Measurements from ENCODE around the gene HNRNPLL.

Gene HNRNPLL

DNA sequence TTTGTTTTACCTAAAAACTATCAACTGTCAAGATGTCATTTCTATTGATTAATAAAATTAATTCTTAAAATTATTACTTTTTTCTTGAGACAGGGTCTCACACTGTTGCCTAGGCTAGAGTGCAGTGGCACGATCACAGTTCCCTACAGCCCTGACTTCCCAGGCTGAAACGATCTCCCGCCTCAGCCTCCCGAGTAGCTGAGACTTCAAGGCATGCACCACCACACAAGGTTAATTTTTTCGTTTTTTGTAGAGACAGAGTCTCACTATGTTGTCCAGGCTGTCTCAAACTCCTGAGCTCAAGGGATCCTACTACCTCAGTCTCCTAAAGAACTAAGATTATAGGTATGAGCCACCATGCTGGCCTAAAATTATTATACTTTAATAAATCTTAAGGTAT, 18.7 kb downstream of the HNRNPLL start:
- in situ Hi-C loops (cut with MboI; ENCODE audit: low sequenced_read_pairs, unreplicated experiment), result loop anchor here (10.0 kb wide), 1 partner anchor 161 kb away; no protein-coding TSS in a partner anchor
- DNase-seq (ENCODE audit: low spot score), result no peak

DNA sequence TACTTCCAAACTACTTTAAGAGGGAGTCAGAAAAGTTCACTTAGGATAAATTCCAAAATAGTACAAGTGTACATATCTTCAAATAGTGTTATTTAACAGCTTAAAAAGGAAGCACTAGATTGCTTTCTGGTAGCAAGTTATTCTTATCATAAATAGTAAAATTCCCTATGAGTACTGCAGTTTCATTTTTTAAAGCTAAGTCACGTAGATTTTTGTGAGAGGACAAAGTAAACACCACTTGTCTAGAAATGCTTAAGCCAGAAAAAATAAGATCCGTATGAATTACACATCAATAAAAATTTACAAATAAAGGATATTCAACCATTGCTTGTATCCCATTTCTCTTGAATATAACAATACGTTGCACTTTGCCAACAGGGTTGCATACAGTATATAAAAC, 19.2 kb downstream of the HNRNPLL start:
- in situ Hi-C loops (cut with MboI; ENCODE audit: low sequenced_read_pairs, unreplicated experiment), result loop anchor here (10.0 kb wide), 1 partner anchor 161 kb away; no protein-coding TSS in a partner anchor
- DNase-seq (ENCODE audit: low spot score), result no peak
- TF ChIP-seq, protein P1, sequence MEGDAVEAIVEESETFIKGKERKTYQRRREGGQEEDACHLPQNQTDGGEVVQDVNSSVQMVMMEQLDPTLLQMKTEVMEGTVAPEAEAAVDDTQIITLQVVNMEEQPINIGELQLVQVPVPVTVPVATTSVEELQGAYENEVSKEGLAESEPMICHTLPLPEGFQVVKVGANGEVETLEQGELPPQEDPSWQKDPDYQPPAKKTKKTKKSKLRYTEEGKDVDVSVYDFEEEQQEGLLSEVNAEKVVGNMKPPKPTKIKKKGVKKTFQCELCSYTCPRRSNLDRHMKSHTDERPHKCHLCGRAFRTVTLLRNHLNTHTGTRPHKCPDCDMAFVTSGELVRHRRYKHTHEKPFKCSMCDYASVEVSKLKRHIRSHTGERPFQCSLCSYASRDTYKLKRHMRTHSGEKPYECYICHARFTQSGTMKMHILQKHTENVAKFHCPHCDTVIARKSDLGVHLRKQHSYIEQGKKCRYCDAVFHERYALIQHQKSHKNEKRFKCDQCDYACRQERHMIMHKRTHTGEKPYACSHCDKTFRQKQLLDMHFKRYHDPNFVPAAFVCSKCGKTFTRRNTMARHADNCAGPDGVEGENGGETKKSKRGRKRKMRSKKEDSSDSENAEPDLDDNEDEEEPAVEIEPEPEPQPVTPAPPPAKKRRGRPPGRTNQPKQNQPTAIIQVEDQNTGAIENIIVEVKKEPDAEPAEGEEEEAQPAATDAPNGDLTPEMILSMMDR (IDR thresholded peaks at IDR 0.05; ENCODE audit: borderline replicate concordance, control extremely low read depth, extremely low read depth, insufficient read depth, missing control alignments), result no peak

More for the DNA sequence above, 18.7 kb downstream of the HNRNPLL start:
- TF ChIP-seq, protein P1 (IDR thresholded peaks at IDR 0.05; ENCODE audit: borderline replicate concordance, control extremely low read depth, extremely low read depth, insufficient read depth, missing control alignments), result no peak

DNA sequence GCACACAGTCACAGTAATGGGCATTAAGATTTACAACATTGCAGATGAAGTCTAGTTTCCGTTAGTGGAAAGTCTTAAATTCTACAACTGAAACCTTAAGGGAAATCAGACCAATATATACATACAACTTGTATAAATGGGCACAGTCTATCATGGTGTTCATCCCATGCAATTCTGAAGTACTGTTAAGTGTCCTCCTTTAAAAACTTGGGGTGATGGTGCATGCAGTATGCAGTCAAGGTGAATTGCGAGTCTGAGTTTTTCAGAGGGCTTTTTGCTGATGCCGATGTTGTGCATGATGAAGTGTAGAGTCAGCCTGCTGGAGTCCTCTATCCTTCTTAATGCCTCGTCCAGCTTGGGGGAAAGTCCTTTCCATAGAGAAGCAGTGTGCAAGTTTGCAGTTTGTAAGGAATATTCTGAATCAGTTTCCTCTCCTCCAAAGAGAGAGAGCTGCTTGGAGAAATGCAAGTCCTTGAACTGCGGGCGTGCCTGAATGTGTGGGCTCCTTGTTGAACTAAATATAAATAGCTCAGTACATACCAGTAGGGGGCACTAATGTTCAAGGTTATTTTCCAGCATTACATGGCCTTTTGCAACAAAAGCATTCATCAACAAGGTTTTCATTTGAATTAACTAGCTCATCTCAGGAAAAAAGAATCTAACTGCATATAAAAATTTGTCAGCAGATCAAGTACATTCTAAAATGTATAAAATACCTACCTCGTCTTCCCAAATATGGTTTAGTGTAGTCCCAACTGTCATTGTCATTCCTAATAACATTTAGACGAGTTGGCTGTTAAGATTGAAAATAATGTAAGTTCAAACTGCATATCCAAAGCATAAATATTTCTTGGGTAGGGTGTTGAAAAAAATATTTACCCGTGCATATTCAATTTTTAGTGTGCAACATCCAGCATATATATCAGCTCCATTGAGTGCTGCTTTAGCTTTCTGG, 21.3 kb downstream of the HNRNPLL start:
- peak; percentile 34 for DNase-seq (ENCODE audit: low spot score)
- in situ Hi-C loops (cut with MboI; ENCODE audit: low sequenced_read_pairs, unreplicated experiment), result loop anchor here (10.0 kb wide), 1 partner anchor 163 kb away; no protein-coding TSS in a partner anchor

DNA sequence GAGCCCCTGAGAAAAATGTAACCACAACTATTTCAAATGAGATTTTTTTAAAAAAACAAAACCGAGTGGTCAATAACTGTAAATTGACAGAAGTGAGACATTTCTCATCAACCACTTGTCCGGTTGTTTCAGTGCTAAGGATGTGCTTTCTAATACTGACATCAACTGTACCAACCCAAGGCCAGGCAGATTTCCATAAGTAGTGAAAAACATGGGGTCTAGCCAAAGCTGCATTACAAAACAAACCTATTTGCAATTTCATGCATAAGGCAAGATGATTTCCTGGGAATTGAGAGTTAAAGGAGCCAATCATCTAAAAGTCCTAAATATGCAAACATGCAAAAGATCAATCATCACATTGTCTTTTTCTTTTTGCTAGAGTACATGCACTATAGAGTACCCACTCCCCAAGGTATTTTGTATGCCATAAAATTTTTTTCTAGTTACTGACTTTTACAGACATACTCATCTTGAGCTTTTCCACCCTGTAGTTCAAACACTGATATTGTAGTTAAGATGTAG, 22.6 kb downstream of the HNRNPLL start:
- TF ChIP-seq, protein P1 (IDR thresholded peaks at IDR 0.05; ENCODE audit: borderline replicate concordance, control extremely low read depth, extremely low read depth, insufficient read depth, missing control alignments), result no peak
- in situ Hi-C loops (cut with MboI; ENCODE audit: low sequenced_read_pairs, unreplicated experiment), result loop anchor here (10.0 kb wide), 1 partner anchor 165 kb away; no protein-coding TSS in a partner anchor
- no peak for DNase-seq (ENCODE audit: low spot score)

More for the DNA sequence above, 21.3 kb downstream of the HNRNPLL start:
- TF ChIP-seq, protein P1 (IDR thresholded peaks at IDR 0.05; ENCODE audit: borderline replicate concordance, control extremely low read depth, extremely low read depth, insufficient read depth, missing control alignments), result peak; percentile 55

DNA sequence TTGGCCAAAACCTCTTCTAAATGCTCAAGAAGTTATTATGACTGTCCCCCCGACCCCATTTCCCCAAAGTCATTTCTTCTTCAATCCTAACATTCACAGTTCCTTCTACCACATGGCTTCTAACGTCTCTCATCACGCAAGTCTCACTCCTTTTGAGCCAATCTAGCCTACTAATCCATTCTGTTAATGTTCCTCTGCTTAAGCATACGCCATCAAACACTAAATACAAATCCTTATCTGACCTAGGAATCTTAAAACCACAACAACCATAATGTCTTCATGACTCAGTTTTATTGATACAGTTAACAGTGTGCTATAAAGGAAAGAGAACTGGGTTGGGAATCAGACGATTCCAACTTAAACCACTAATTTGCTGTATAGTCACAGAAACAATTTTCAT, 23.9 kb downstream of the HNRNPLL start:
- no peak for DNase-seq (ENCODE audit: low spot score)
- TF ChIP-seq, protein P1 (IDR thresholded peaks at IDR 0.05; ENCODE audit: borderline replicate concordance, control extremely low read depth, extremely low read depth, insufficient read depth, missing control alignments), result no peak
- in situ Hi-C loops (cut with MboI; ENCODE audit: low sequenced_read_pairs, unreplicated experiment), result no loop called here

DNA sequence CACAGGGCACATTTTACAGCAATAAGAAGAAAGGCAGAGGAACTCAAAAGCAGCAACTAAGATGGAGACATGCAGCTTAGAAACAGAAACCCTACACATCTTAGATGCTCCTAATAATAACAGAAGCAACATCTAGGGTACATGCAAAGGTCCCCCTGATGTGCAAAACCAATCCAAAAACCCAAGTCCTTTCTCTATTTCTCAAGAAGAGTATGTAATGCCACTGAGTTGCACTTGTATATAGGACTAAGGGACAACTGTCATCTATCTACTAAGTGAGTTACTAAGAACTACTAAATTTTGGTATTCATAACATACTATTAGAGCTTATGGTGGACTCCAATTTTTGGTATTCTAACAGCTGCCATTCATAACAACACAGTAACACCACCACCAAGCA, 28.4 kb downstream of the HNRNPLL start:
- in situ Hi-C loops (cut with MboI; ENCODE audit: low sequenced_read_pairs, unreplicated experiment), result no loop called here
- TF ChIP-seq, protein P1 (IDR thresholded peaks at IDR 0.05; ENCODE audit: borderline replicate concordance, control extremely low read depth, extremely low read depth, insufficient read depth, missing control alignments), result no peak
- DNase-seq (ENCODE audit: low spot score), result no peak
